NT2/D1 (cell line): Measurements from ENCODE around the gene TMEM98.
"Not testable (repeated sequence)": the region's sequence is repeated elsewhere in the genome, so short reads cannot be mapped to it uniquely, and the experiment has no call there.

Experiments used
- DNase-seq: peaks from one replicate; pipeline ENCODE4 v3.0.0-alpha.2; 2011; ENCODE audit warnings: low read depth, low spot score
- H3K27me3 ChIP-seq: 2 replicates; pipeline ENCODE4 v1.6.0; 2011; ENCODE audit warnings: mild to moderate bottlenecking; ENCODE audit not compliant: insufficient read length, insufficient read depth
- H3K36me3 ChIP-seq: 2 replicates; pipeline ENCODE4 v1.6.1; 2011; ENCODE audit warnings: mild to moderate bottlenecking, low read length, mixed read lengths; ENCODE audit not compliant: insufficient read depth, insufficient read length
- H3K4me1 ChIP-seq: 2 replicates; pipeline ENCODE4 v1.5.1; 2011; ENCODE audit not compliant: insufficient read depth, insufficient read length
- H3K4me3 ChIP-seq: 2 replicates; pipeline ENCODE4 v1.5.1; 2011; ENCODE audit warnings: low read depth; ENCODE audit not compliant: insufficient read length
- H3K9ac ChIP-seq: 2 replicates; pipeline ENCODE4 v1.6.0; 2011; ENCODE audit warnings: low read depth; ENCODE audit not compliant: insufficient read length
- H3K9me3 ChIP-seq: 2 replicates; pipeline ENCODE4 v1.5.1; 2011; ENCODE audit warnings: mild to moderate bottlenecking, low read length; ENCODE audit not compliant: insufficient read depth
- SUZ12 ChIP-seq: IDR thresholded peaks from 2 replicates; pipeline ENCODE4 v1.6.1; 2011; ENCODE audit not compliant: insufficient read length, insufficient read depth; ENCODE audit errors: extremely low read depth
- YY1 ChIP-seq: IDR thresholded peaks from 2 replicates; pipeline ENCODE4 v1.6.1; 2011; ENCODE audit not compliant: insufficient read length, insufficient read depth
- ZNF274 ChIP-seq: IDR thresholded peaks from 2 replicates; pipeline ENCODE4 v1.6.1; 2011; ENCODE audit warnings: mild to moderate bottlenecking, low read depth, low read length

The TMEM98 gene

GRCh38 chr17:32917081-32917480 is 10.9 kb upstream of the TMEM98 start:
- Histone ChIP-seq H3K27me3 (no peaks in the 10 kb centered on the region), H3K9me3 (no peaks in the 10 kb centered on the region), H3K36me3 (no peaks in the 10 kb centered on the region), H3K4me1 (no peaks in the 10 kb centered on the region), H3K4me3 (no peak overlapping the region), H3K9ac (no peak overlapping the region)
- TF ChIP-seq ZNF274 = no peak
- TF ChIP-seq SUZ12 = no peak
- no peak for TF ChIP-seq YY1
- no peak for DNase-seq

GRCh38 chr17:32917842-32918241 is 10.1 kb upstream of the TMEM98 start:
- no peak overlapping the region for H3K9ac ChIP-seq
- no peaks in the 10 kb centered on the region for H3K9me3 ChIP-seq
- H3K36me3 ChIP-seq = no peaks in the 10 kb centered on the region
- DNase-seq = peak; percentile 63
- TF ChIP-seq ZNF274 (no peak), YY1 (no peak), SUZ12 (no peak)
- no peaks in the 10 kb centered on the region for H3K4me1 ChIP-seq
- no peak overlapping the region for H3K4me3 ChIP-seq
- H3K27me3 ChIP-seq = no peaks in the 10 kb centered on the region

- not testable (repeated sequence) for H3K9me3 ChIP-seq, H3K27me3 ChIP-seq, H3K9ac ChIP-seq, H3K4me3 ChIP-seq, H3K4me1 ChIP-seq, H3K36me3 ChIP-seq, DNase-seq
These were observed 8.1 kb upstream of the TMEM98 start for GRCh38 chr17:32919876-32920275.

- Histone ChIP-seq H3K9me3 (no peaks in the 10 kb centered on the region), H3K4me1 (no peaks in the 10 kb centered on the region), H3K4me3 (no peak overlapping the region), H3K36me3 (no peaks in the 10 kb centered on the region), H3K27me3 (no peaks in the 10 kb centered on the region), H3K9ac (no peak overlapping the region)
- TF ChIP-seq ZNF274 (no peak), SUZ12 (no peak), YY1 (no peak)
- no peak for DNase-seq
These were observed 7.7 kb upstream of the TMEM98 start for GRCh38 chr17:32920293-32920692.

GRCh38 chr17:32921017-32921416 is 6.9 kb upstream of the TMEM98 start:
- Histone ChIP-seq H3K36me3 (no peaks in the 10 kb centered on the region), H3K27me3 (no peaks in the 10 kb centered on the region), H3K4me1 (no peaks in the 10 kb centered on the region), H3K4me3 (no peak overlapping the region), H3K9me3 (no peaks in the 10 kb centered on the region), H3K9ac (no peak overlapping the region)
- no peak for DNase-seq
- TF ChIP-seq SUZ12 (no peak), ZNF274 (no peak), YY1 (no peak)

GRCh38 chr17:32923905-32924304 is 4.0 kb upstream of the TMEM98 start:
- H3K36me3 ChIP-seq, H3K9me3 ChIP-seq, H3K27me3 ChIP-seq, H3K9ac ChIP-seq, DNase-seq, H3K4me3 ChIP-seq, H3K4me1 ChIP-seq: not testable (repeated sequence)

GRCh38 chr17:32926183-32926582 is 1.8 kb upstream of the TMEM98 start:
- Histone ChIP-seq H3K27me3 (no peaks in the 10 kb centered on the region), H3K9ac (no peak overlapping the region), H3K9me3 (no peaks in the 10 kb centered on the region), H3K4me3 (no peak overlapping the region), H3K36me3 (peaks cover 2% of the 10 kb centered on the region), H3K4me1 (peaks cover 2% of the 10 kb centered on the region)
- no peak for TF ChIP-seq ZNF274
- no peak for TF ChIP-seq SUZ12
- TF ChIP-seq YY1 = no peak
- no peak for DNase-seq

GRCh38 chr17:32926789-32927188 is 1.2 kb upstream of the TMEM98 start:
- H3K4me3 ChIP-seq, H3K4me1 ChIP-seq, DNase-seq: not testable (repeated sequence)

More at GRCh38 chr17:32926789-32927188, 1.2 kb upstream of the TMEM98 start:
- H3K9ac ChIP-seq = peak overlapping the region; percentile 61
- H3K36me3 ChIP-seq, H3K9me3 ChIP-seq, H3K27me3 ChIP-seq: not testable (repeated sequence)
